Measurements from ENCODE around the gene B4GALNT3.

B4GALNT3 gene

GRCh38 chr12:510071-510825, 50.5 kb downstream of the B4GALNT3 start:
- no peak for DNase-seq

GRCh38 chr12:512933-513332, 53.2 kb downstream of the B4GALNT3 start:
- DNase-seq: no peak

- no peak for DNase-seq
These were observed 53.7 kb downstream of the B4GALNT3 start for GRCh38 chr12:513446-513845.

GRCh38 chr12:517538-517937, 57.8 kb downstream of the B4GALNT3 start:
- peak; percentile 49 for DNase-seq

GRCh38 chr12:520119-520518, 60.4 kb downstream of the B4GALNT3 start:
- no peak for DNase-seq

GRCh38 chr12:522692-523378, 63.1 kb downstream of the B4GALNT3 start:
- DNase-seq: no peak

- no peak for DNase-seq
These were observed 64.6 kb downstream of the B4GALNT3 start for GRCh38 chr12:524167-524951.

GRCh38 chr12:526089-526488, 66.3 kb downstream of the B4GALNT3 start:
- DNase-seq: no peak

- DNase-seq: no peak
These were observed 67.5 kb downstream of the B4GALNT3 start for GRCh38 chr12:527241-527640.

- DNase-seq: no peak
These were observed 68.0 kb downstream of the B4GALNT3 start for GRCh38 chr12:527729-528128.

- peak; percentile 74 for DNase-seq
These were observed 70.6 kb downstream of the B4GALNT3 start for GRCh38 chr12:530308-530707.

GRCh38 chr12:530821-531220, 71.1 kb downstream of the B4GALNT3 start:
- no peak for DNase-seq

GRCh38 chr12:531951-532585, 72.3 kb downstream of the B4GALNT3 start:
- peak; percentile 60 for DNase-seq

GRCh38 chr12:532908-533565, 73.3 kb downstream of the B4GALNT3 start:
- DNase-seq: peak; percentile 90

GRCh38 chr12:533718-534117, 74.0 kb downstream of the B4GALNT3 start:
- DNase-seq: no peak

- DNase-seq: no peak
These were observed 74.5 kb downstream of the B4GALNT3 start for GRCh38 chr12:534216-534615.

- no peak for DNase-seq
These were observed 75.7 kb downstream of the B4GALNT3 start for GRCh38 chr12:535396-535795.

- DNase-seq: no peak
These were observed 77.1 kb downstream of the B4GALNT3 start for GRCh38 chr12:536751-537245.

- no peak for DNase-seq
These were observed 78.0 kb downstream of the B4GALNT3 start for GRCh38 chr12:537772-538171.

- peak; percentile 78 for DNase-seq
These were observed 79.2 kb downstream of the B4GALNT3 start for GRCh38 chr12:538731-539539.

- no peak for DNase-seq
These were observed 80.0 kb downstream of the B4GALNT3 start for GRCh38 chr12:539540-540310.

Measured in fibroblast of skin of right biceps (primary cell).